ENCODE measurements around the gene PRLHR.

DNA sequence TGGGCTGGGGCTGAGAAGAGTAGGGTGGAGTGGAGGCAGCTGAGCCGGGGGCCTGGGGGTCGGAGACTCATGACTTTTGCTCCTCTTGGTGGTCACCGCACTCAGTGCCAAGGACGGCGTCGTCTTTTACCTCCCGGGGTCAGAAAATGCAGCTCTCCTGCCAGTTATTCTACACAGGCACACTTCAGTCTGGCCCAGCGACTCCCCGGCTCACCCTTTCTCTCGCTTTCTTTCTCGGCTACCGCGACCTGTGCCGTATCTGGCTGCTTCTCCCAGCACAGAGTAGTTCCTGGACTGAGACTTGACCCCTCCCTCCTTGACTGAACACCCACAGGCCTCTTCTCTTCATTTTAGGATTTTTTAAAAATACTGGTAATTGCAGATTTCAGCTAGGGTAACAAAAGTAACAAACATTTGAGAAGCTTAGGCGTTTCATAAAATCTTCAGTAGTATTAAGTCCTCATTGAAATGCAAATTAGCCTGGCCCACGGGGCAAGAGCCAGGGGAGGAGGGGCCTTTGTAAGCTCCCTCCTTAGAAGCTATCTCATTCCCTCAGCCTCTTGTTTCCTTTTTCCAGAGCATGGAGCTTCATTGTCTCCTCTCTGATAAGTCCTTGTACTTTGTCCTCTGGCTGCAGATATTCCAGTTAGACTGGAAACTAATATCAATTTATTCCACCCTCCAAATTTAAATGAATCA is 1.1 kb upstream of the PRLHR start:
- TF ChIP-seq, protein P1, sequence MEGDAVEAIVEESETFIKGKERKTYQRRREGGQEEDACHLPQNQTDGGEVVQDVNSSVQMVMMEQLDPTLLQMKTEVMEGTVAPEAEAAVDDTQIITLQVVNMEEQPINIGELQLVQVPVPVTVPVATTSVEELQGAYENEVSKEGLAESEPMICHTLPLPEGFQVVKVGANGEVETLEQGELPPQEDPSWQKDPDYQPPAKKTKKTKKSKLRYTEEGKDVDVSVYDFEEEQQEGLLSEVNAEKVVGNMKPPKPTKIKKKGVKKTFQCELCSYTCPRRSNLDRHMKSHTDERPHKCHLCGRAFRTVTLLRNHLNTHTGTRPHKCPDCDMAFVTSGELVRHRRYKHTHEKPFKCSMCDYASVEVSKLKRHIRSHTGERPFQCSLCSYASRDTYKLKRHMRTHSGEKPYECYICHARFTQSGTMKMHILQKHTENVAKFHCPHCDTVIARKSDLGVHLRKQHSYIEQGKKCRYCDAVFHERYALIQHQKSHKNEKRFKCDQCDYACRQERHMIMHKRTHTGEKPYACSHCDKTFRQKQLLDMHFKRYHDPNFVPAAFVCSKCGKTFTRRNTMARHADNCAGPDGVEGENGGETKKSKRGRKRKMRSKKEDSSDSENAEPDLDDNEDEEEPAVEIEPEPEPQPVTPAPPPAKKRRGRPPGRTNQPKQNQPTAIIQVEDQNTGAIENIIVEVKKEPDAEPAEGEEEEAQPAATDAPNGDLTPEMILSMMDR (conservative IDR thresholded peaks at IDR 0.05; ENCODE audit: low read depth, low read length) = no peak
- no peak for TF ChIP-seq EZH2 (IDR thresholded peaks at IDR 0.05; ENCODE audit: low read length, unreplicated experiment)

Measured in PC-3 (cell line).